Activated T-cell treated with anti-CD3 and anti-CD28 coated beads, Interleukin-2, amount 50 U/mL, for 1 hour (primary cell): ENCODE measurements around the gene TBCD.
"Not testable (repeated sequence)": the region's sequence is repeated elsewhere in the genome, so short reads cannot be mapped to it uniquely, and the experiment has no call there.

Source experiments
- DNase-seq: peaks from one replicate; pipeline ENCODE4 v3.0.0-alpha.2; 2020

The TBCD gene

GRCh38 chr17:82978765-82979349 is 227.0 kb downstream of the TBCD start:
- DNase-seq: no peak

- DNase-seq: no peak
These were observed 227.9 kb downstream of the TBCD start for GRCh38 chr17:82979718-82980117.

DNA sequence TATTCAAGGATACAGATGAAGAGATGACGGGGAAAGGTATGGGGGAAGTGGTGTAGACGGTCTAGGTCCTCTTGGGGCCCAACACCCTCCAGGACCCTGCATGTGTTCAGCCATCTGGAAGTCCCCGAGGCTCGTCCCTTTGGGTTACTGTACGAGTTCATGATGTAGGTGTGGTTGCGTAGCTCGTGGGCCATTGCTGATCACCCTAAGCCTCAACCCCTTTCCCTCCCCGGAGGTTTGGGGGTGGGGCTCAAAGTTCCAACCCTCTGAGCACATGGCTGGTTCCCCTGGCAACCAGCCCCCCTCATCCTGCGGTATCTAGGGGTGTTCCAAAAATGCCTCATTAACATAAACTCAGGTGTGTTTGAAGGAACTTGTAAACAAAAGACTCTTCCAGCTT is 228.8 kb downstream of the TBCD start:
- DNase-seq: no peak

- no peak for DNase-seq
These were observed 229.4 kb downstream of the TBCD start for GRCh38 chr17:82981141-82981730.

- DNase-seq: no peak
These were observed 231.8 kb downstream of the TBCD start for GRCh38 chr17:82983510-82984248.

DNA sequence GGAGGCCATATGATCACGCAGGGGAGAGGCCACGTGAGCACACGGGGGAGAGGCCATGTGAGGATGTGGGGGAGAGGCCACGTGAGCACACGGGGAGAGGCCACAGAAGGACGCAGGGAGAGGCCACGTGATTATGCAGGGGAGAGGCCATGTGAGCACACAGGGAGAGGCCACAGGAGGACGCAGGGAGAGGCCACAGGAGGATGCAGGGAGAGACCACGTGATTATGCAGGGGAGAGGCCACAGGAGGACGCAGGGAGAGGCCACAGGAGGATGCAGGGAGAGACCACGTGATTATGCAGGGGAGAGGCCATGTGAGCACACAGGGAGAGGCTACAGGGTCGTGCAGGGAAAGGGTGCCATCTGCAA is 232.4 kb downstream of the TBCD start:
- DNase-seq: not testable (repeated sequence)

GRCh38 chr17:82984751-82985427 is 233.0 kb downstream of the TBCD start:
- no peak for DNase-seq

DNA sequence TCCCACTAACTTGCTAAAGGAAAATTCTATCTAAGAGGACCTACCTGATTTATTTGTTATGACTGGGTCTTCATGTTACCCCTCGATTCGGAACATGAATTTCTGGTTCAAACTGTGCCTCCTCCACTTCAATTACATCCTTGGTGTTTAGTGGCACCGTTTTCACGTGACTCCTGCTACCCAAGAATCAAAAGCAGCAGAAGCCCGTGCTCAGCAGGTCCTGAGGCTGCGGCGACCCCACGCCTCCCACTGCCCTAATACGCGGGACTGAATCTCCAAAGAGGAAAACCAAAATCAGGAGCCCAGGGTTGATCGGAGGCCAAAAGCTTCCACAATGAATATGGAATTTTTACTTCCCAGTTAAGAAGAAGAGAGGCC is 233.6 kb downstream of the TBCD start:
- DNase-seq: no peak

GRCh38 chr17:82985973-82986372 is 234.1 kb downstream of the TBCD start:
- DNase-seq: peak; percentile 70

- not testable (repeated sequence) for DNase-seq
These were observed 237.2 kb downstream of the TBCD start for GRCh38 chr17:82989051-82989450.

DNA sequence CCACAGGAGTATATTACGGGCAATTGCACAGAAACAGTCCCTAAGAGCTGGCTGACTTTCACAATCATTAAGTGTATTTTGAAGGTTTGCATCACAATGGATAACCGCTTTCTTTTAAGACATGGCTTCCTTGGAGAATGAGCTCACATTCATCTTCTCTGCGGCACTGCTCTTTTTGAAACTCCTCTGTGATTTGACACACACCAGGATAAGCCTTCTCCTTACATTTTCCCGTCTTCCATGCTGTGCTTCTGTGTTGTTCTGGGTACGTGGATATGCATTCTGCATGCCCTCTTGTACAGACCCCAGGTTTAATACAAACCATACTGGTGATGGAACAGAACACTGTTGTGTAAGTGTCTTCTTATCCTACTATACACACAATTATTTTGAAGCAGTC is 238.0 kb downstream of the TBCD start:
- no peak for DNase-seq

DNA sequence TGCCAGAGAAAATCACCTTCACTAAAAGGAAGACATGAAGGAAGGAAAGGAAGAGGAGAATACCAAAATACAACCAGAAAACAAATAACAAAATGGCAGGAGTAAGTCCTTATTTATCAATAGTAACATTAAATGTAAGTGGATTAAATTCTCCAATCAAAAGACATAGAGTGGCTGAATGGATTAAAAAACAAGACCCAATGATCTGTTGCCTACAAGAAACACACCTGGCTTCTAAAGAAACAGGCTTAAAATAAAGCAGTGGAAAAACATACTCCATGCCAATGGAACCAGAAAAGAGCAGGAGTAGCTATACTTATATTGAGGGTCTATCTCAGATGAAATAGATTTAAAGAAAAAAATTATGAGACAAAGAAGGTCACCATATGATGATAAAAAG is 241.1 kb downstream of the TBCD start:
- DNase-seq: no peak
